Epithelial cell of proximal tubule (primary cell): Measurements from ENCODE around the gene TMEM236. TPM values are rescaled to one million over a fixed set of nuclear protein-coding genes. Genes with fewer than 3 reads are reported as not detected.

Experiments
- DNase-seq: peaks from one replicate; pipeline ENCODE4 v3.0.0-alpha.2; 2011; ENCODE audit warnings: low read depth
- H3K4me3 ChIP-seq: 2 replicates; pipeline ENCODE4 v1.5.1; 2011; ENCODE audit warnings: low read depth, mild to moderate bottlenecking, low read length
- CTCF ChIP-seq: conservative IDR thresholded peaks from 2 replicates; pipeline ENCODE4 v1.5.1; 2012; ENCODE audit warnings: low read depth, mild to moderate bottlenecking, low read length
- total RNA-seq: library from RNA; depleted of rRNA; stranded (reverse); fragments of >200 nt; gene quantifications from 2 replicates; pipeline ENCODE4 v1.2.3, GENCODE V29; 2015

TMEM236 gene
- total RNA-seq, 1 donor from 2014 or later = 0.17 TPM

- H3K4me3 ChIP-seq = no peak overlapping the region
- no peak for DNase-seq
- no peak for TF ChIP-seq CTCF
Observed at GRCh38 chr10:17833656-17834055, 81.7 kb downstream of the TMEM236 start.

- peak; percentile 25 for TF ChIP-seq CTCF
- DNase-seq = peak; percentile 85
- H3K4me3 ChIP-seq = no peak overlapping the region
Observed at GRCh38 chr10:17835688-17836087, 83.7 kb downstream of the TMEM236 start.

DNA sequence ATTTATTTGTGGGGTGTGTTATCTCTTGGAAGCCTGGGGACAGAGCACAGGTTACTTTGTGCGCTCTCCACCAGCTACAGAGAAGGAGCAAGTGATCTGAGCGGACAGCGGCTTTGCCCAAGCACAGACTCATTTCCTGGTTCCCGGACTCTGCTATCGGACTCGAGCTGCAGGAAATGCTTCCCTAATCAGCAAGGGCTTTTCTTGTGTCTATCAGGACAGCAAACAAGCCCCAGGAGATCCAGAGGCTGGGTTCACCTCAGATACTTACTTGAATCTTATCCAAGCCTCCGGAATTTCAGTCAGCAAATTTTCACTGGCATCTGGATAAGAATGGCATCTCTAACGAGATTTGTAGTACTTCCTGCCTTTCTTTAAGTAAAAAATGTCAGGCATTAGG is 84.9 kb downstream of the TMEM236 start:
- no peak for DNase-seq
- H3K4me3 ChIP-seq = peak overlapping the region; percentile 41
- no peak for TF ChIP-seq CTCF

DNA sequence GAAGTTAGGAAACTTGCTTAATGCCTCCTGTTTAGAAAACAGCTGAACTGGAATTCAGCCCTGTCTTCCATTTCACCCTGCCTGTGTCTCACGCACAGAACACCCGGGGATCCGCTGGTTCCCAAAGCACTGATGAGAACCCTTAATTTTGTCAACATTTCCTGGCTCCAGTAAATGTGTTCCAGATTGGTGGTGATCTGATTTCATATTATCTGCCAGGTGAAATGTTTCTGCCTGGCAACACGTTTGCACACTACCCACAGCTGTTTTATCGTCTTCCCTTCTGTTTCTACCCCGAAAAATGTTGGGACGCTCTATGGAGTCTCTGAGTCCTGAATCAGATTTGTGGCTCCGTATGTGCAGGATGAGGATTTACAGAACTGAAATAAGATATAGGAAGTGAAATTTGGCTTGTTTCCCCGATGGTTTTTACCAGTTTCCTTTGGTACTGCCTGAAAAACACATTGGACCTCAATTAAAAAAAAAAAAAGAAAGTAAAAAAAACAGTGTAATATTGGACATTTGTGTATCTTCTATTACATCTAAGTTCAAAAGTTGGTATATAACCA is 86.2 kb downstream of the TMEM236 start:
- H3K4me3 ChIP-seq = no peak overlapping the region
- DNase-seq = no peak
- no peak for TF ChIP-seq CTCF

DNA sequence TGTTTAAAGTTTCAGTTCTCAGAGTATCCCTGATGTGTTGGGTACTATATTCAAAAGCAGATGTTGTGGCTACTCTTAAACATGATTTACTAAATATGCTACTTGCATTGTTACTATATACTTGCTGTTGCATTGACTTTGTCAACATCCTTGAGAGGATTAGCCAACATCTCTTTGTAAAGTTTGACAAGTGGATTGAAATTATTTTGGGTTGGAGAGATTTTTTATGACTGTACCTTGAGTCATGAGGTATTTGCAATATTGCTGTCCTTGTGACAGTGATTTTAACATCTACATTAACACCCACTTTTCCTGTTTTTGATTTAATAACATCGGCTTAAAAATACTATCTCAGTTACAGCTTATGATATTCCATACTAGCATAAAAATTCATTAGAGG is 89.0 kb downstream of the TMEM236 start:
- DNase-seq = no peak
- no peak for TF ChIP-seq CTCF
- no peak overlapping the region for H3K4me3 ChIP-seq

- H3K4me3 ChIP-seq = no peak overlapping the region
- TF ChIP-seq CTCF = no peak
- no peak for DNase-seq
Observed at GRCh38 chr10:17842641-17843040, 90.6 kb downstream of the TMEM236 start.

- peak; percentile 50 for TF ChIP-seq CTCF
- no peak for DNase-seq
- H3K4me3 ChIP-seq = no peak overlapping the region
Observed at GRCh38 chr10:17847585-17848296, 95.7 kb downstream of the TMEM236 start.
